ENCODE measurements around the gene LMNA. TPM values are rescaled to one million over a fixed set of nuclear protein-coding genes. Genes with fewer than 3 reads are reported as not detected.
A peak's percentile ranks its signal among the peaks of the same experiment; 100 is the strongest.

LMNA gene
- total and polyA plus RNA-seq, 9 donors: 50.1 to 609 (median 360) TPM

- Histone ChIP-seq H3K9me3 (no peaks in the 10 kb centered on the region), H3K4me1 (ENCODE audit: insufficient read depth) (peaks cover 5% of the 10 kb centered on the region), H3K27ac (no peak overlapping the region), H3K27me3 (no peaks in the 10 kb centered on the region), H3K36me3 (no peaks in the 10 kb centered on the region), H3K4me3 (no peak overlapping the region)
- TF ChIP-seq EP300 (IDR thresholded peaks at IDR 0.05) (no peak), POLR2A (IDR thresholded peaks at IDR 0.05) (no peak), CTCF (IDR thresholded peaks at IDR 0.05) (no peak)
- intact Hi-C loops (cut with DNase I): no loop called here
- WGBS, 3 donors: 20 to 54% (median 49%) methylated on average over 6 of the region's 6 CpGs
- DNase-seq: peak in 1 of 5 donors; percentile 24
Measured at GRCh38 chr1:156164125-156164831, 49.8 kb downstream of the LMNA start.

- H3K36me3 ChIP-seq: no peaks in the 10 kb centered on the region
- peaks cover 5% of the 10 kb centered on the region for H3K4me1 ChIP-seq (ENCODE audit: insufficient read depth)
- no peaks in the 10 kb centered on the region for H3K27me3 ChIP-seq
- 77 to 85% (median 82%) methylated on average over 2 of the region's 2 CpGs for WGBS, 3 donors
- no peak overlapping the region for H3K4me3 ChIP-seq
- no peak for DNase-seq
- intact Hi-C loops (cut with DNase I): no loop called here
- TF ChIP-seq POLR2A (IDR thresholded peaks at IDR 0.05): no peak
- TF ChIP-seq EP300 (IDR thresholded peaks at IDR 0.05): no peak
- TF ChIP-seq CTCF (IDR thresholded peaks at IDR 0.05): no peak
- H3K9me3 ChIP-seq: no peaks in the 10 kb centered on the region
- no peak overlapping the region for H3K27ac ChIP-seq
Measured at GRCh38 chr1:156165083-156165482, 50.6 kb downstream of the LMNA start.

GRCh38 chr1:156167536-156167935 is 53.0 kb downstream of the LMNA start:
- no peak for TF ChIP-seq CTCF (IDR thresholded peaks at IDR 0.05)
- Histone ChIP-seq H3K27ac (no peak overlapping the region), H3K36me3 (no peaks in the 10 kb centered on the region), H3K27me3 (no peaks in the 10 kb centered on the region), H3K4me1 (ENCODE audit: insufficient read depth) (no peaks in the 10 kb centered on the region), H3K9me3 (no peaks in the 10 kb centered on the region), H3K4me3 (no peak overlapping the region)
- 82 to 89% (median 83%) methylated on average over 5 of the region's 5 CpGs for WGBS, 3 donors
- no peak for DNase-seq
- intact Hi-C loops (cut with DNase I): no loop called here

- H3K9me3 ChIP-seq: no peaks in the 10 kb centered on the region
- DNase-seq: no peak
Measured at GRCh38 chr1:156172696-156173470, 58.4 kb downstream of the LMNA start.

More at GRCh38 chr1:156172696-156173470, 58.4 kb downstream of the LMNA start:
- Histone ChIP-seq H3K27me3 (no peaks in the 10 kb centered on the region), H3K4me1 (ENCODE audit: insufficient read depth) (no peaks in the 10 kb centered on the region), H3K27ac (no peak overlapping the region), H3K4me3 (no peak overlapping the region), H3K36me3 (no peaks in the 10 kb centered on the region)
- WGBS, 3 donors: 80 to 81% (median 80%) methylated on average over 9 of the region's 9 CpGs
- intact Hi-C loops (cut with DNase I): no loop called here
- TF ChIP-seq POLR2A (IDR thresholded peaks at IDR 0.05) (no peak), CTCF (IDR thresholded peaks at IDR 0.05) (no peak), EP300 (IDR thresholded peaks at IDR 0.05) (no peak)

Measured in ovary (tissue), 9 donors.